KG1 (cell line): ENCODE measurements around the gene RYR2.

ENCODE experiments used
- DNase-seq: peaks from one replicate; lab custom pipeline; 2025; lab: John Stamatoyannopoulos, UW

RYR2 gene

GRCh38 chr1:237737448-237737847, 695.5 kb downstream of the RYR2 start:
- no peak for DNase-seq

- no peak for DNase-seq
These were observed 696.1 kb downstream of the RYR2 start for GRCh38 chr1:237737938-237738610.

- no peak for DNase-seq
These were observed 698.9 kb downstream of the RYR2 start for GRCh38 chr1:237740846-237741245.

GRCh38 chr1:237745545-237745944, 703.6 kb downstream of the RYR2 start:
- no peak for DNase-seq

- no peak for DNase-seq
These were observed 706.4 kb downstream of the RYR2 start for GRCh38 chr1:237748171-237748960.

- DNase-seq: no peak
These were observed 707.1 kb downstream of the RYR2 start for GRCh38 chr1:237749122-237749521.

GRCh38 chr1:237751090-237751489, 709.1 kb downstream of the RYR2 start:
- no peak for DNase-seq

GRCh38 chr1:237754627-237755026, 712.6 kb downstream of the RYR2 start:
- no peak for DNase-seq

- no peak for DNase-seq
These were observed 714.5 kb downstream of the RYR2 start for GRCh38 chr1:237756304-237756967.

- no peak for DNase-seq
These were observed 717.4 kb downstream of the RYR2 start for GRCh38 chr1:237759377-237759776.

GRCh38 chr1:237760951-237761350, 719.0 kb downstream of the RYR2 start:
- DNase-seq: no peak

- no peak for DNase-seq
These were observed 721.2 kb downstream of the RYR2 start for GRCh38 chr1:237763137-237763536.

- no peak for DNase-seq
These were observed 721.8 kb downstream of the RYR2 start for GRCh38 chr1:237763751-237764150.

GRCh38 chr1:237769916-237770315, 727.9 kb downstream of the RYR2 start:
- no peak for DNase-seq

GRCh38 chr1:237772009-237772408, 730.0 kb downstream of the RYR2 start:
- no peak for DNase-seq

GRCh38 chr1:237774246-237774645, 732.3 kb downstream of the RYR2 start:
- no peak for DNase-seq

- DNase-seq: no peak
These were observed 737.4 kb downstream of the RYR2 start for GRCh38 chr1:237779356-237779755.

GRCh38 chr1:237786066-237786719, 744.2 kb downstream of the RYR2 start:
- DNase-seq: no peak

- no peak for DNase-seq
These were observed 746.1 kb downstream of the RYR2 start for GRCh38 chr1:237788069-237788468.

- no peak for DNase-seq
These were observed 747.6 kb downstream of the RYR2 start for GRCh38 chr1:237789619-237790018.

GRCh38 chr1:237791592-237791991, 749.6 kb downstream of the RYR2 start:
- DNase-seq: no peak

- DNase-seq: no peak
These were observed 750.2 kb downstream of the RYR2 start for GRCh38 chr1:237792149-237792548.

GRCh38 chr1:237792726-237793125, 750.7 kb downstream of the RYR2 start:
- DNase-seq: no peak
